SU-DHL-6 (cell line): ENCODE results near the gene MSANTD1.

ENCODE experiments used
- CTCF ChIP-seq: fragments of 200-600 bp; sonication (generic); IDR thresholded peaks from one replicate; pipeline ENCODE4 v1.5.1; 2017; ENCODE audit warnings: antibody characterized with exemption, mild to moderate bottlenecking, low read length, moderate library complexity; ENCODE audit not compliant: insufficient read depth, poor library complexity, severe bottlenecking
- EZH2phosphoT487 ChIP-seq: fragments of 200-600 bp; sonication (generic), shearing (Covaris generic); conservative IDR thresholded peaks from 2 replicates; pipeline ENCODE4 v1.6.1; 2018; ENCODE audit warnings: mild to moderate bottlenecking, antibody characterized with exemption, low read length, moderate library complexity, mixed read lengths

- TF ChIP-seq CTCF (no peak), EZH2phosphoT487 (no peak)
Measured at GRCh38 chr4:3199653-3200422, 49.1 kb upstream of the MSANTD1 start.
